ENCODE data around the gene CACNA1F. TPM values are rescaled to one million over a fixed set of nuclear protein-coding genes. Genes with fewer than 3 reads are reported as not detected.

The CACNA1F gene
- total and polyA plus RNA-seq, 9 of the 15 experiments (the other 6 are each of a cell fraction or from before 2014, with no cell fraction given), result under 0.01 to 0.41 (median 0.03) TPM; not detected in 3

DNA sequence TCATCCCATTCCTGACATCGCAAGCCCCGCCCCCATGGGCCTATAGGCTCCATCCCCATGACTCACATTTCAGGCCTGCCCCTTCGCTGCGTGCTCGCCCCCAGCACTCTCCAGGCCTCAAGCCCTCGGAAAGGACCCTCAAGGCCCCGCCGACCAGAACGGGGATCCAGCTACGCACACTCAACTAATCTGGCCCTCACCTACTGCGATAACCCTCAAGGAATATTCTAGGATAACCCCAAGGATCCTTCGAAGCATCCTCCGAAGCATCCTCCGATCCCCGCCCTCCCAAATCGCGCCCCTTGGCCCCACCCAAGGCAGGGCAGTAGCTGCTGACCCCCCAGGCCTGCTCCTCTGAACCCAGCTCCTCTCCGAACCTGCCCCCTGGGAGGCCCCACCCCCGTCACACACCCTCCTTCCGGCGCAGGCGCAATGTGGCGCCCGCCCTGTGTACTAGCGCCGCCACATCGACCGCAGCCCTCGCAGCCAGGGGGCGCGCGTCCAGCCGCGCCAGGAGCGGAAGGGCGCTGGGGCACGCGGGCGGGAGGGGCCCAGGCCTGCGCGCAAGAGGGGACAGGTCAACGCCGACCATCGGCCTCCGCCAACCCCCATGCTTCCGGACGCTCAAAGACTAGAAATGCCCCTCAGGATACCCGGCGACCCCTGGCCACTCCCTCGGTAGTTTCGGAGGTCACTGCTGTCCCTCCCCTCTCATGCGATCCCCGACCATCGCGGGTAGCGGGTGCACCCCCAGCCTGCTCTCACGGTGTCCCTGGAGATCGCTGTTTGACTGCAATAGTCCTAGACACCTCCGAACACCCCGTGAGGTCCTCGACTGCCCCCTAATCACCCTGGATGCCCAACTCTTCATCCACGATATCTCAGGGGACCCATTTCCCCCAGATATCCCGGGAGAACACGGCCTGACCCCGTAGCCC, 77.0 kb downstream of the CACNA1F start (continued):
- TF ChIP-seq, protein P1, sequence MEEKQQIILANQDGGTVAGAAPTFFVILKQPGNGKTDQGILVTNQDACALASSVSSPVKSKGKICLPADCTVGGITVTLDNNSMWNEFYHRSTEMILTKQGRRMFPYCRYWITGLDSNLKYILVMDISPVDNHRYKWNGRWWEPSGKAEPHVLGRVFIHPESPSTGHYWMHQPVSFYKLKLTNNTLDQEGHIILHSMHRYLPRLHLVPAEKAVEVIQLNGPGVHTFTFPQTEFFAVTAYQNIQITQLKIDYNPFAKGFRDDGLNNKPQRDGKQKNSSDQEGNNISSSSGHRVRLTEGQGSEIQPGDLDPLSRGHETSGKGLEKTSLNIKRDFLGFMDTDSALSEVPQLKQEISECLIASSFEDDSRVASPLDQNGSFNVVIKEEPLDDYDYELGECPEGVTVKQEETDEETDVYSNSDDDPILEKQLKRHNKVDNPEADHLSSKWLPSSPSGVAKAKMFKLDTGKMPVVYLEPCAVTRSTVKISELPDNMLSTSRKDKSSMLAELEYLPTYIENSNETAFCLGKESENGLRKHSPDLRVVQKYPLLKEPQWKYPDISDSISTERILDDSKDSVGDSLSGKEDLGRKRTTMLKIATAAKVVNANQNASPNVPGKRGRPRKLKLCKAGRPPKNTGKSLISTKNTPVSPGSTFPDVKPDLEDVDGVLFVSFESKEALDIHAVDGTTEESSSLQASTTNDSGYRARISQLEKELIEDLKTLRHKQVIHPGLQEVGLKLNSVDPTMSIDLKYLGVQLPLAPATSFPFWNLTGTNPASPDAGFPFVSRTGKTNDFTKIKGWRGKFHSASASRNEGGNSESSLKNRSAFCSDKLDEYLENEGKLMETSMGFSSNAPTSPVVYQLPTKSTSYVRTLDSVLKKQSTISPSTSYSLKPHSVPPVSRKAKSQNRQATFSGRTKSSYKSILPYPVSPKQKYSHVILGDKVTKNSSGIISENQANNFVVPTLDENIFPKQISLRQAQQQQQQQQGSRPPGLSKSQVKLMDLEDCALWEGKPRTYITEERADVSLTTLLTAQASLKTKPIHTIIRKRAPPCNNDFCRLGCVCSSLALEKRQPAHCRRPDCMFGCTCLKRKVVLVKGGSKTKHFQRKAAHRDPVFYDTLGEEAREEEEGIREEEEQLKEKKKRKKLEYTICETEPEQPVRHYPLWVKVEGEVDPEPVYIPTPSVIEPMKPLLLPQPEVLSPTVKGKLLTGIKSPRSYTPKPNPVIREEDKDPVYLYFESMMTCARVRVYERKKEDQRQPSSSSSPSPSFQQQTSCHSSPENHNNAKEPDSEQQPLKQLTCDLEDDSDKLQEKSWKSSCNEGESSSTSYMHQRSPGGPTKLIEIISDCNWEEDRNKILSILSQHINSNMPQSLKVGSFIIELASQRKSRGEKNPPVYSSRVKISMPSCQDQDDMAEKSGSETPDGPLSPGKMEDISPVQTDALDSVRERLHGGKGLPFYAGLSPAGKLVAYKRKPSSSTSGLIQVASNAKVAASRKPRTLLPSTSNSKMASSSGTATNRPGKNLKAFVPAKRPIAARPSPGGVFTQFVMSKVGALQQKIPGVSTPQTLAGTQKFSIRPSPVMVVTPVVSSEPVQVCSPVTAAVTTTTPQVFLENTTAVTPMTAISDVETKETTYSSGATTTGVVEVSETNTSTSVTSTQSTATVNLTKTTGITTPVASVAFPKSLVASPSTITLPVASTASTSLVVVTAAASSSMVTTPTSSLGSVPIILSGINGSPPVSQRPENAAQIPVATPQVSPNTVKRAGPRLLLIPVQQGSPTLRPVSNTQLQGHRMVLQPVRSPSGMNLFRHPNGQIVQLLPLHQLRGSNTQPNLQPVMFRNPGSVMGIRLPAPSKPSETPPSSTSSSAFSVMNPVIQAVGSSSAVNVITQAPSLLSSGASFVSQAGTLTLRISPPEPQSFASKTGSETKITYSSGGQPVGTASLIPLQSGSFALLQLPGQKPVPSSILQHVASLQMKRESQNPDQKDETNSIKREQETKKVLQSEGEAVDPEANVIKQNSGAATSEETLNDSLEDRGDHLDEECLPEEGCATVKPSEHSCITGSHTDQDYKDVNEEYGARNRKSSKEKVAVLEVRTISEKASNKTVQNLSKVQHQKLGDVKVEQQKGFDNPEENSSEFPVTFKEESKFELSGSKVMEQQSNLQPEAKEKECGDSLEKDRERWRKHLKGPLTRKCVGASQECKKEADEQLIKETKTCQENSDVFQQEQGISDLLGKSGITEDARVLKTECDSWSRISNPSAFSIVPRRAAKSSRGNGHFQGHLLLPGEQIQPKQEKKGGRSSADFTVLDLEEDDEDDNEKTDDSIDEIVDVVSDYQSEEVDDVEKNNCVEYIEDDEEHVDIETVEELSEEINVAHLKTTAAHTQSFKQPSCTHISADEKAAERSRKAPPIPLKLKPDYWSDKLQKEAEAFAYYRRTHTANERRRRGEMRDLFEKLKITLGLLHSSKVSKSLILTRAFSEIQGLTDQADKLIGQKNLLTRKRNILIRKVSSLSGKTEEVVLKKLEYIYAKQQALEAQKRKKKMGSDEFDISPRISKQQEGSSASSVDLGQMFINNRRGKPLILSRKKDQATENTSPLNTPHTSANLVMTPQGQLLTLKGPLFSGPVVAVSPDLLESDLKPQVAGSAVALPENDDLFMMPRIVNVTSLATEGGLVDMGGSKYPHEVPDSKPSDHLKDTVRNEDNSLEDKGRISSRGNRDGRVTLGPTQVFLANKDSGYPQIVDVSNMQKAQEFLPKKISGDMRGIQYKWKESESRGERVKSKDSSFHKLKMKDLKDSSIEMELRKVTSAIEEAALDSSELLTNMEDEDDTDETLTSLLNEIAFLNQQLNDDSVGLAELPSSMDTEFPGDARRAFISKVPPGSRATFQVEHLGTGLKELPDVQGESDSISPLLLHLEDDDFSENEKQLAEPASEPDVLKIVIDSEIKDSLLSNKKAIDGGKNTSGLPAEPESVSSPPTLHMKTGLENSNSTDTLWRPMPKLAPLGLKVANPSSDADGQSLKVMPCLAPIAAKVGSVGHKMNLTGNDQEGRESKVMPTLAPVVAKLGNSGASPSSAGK (IDR thresholded peaks at IDR 0.05), result peak; percentile 96
- TF ChIP-seq PHF8 (IDR thresholded peaks at IDR 0.05; ENCODE audit: borderline replicate concordance, low read length), result peak; percentile 50; the same call in 1 of the 2 replicates
- peak; percentile 72 for TF ChIP-seq ATF3 (IDR thresholded peaks at IDR 0.05)
- TF ChIP-seq ATF3 (CRISPR knock-in tag; conservative IDR thresholded peaks at IDR 0.05), result peak; percentile 70; the same call in 1 of the 2 replicates
- no peak for TF ChIP-seq ARNT (IDR thresholded peaks at IDR 0.05)
- peak; percentile 80 for TF ChIP-seq ZBTB7A (IDR thresholded peaks at IDR 0.05; ENCODE audit: borderline replicate concordance, control insufficient read depth, low read depth, low read length)
- peak; percentile 38; the same call in 1 of the 2 replicates for TF ChIP-seq ATF7 (IDR thresholded peaks at IDR 0.05)
- peak; percentile 30; the same call in 1 of the 2 replicates for TF ChIP-seq ZNF583 (CRISPR knock-in tag; IDR thresholded peaks at IDR 0.05)
- no peak for TF ChIP-seq TEAD4 (IDR thresholded peaks at IDR 0.05; ENCODE audit: low read length)
- TF ChIP-seq TEAD4 (CRISPR knock-in tag; IDR thresholded peaks at IDR 0.05; ENCODE audit: borderline replicate concordance), result peak; percentile 76; the same call in 1 of the 2 replicates
- peak; percentile 10 for TF ChIP-seq KDM5B (IDR thresholded peaks at IDR 0.05; ENCODE audit: insufficient replicate concordance, low read depth, low read length)
- TF ChIP-seq ZKSCAN1 (IDR thresholded peaks at IDR 0.05; ENCODE audit: low read depth, low read length), result peak; percentile 68
- TF ChIP-seq SRF (CRISPR knock-in tag; IDR thresholded peaks at IDR 0.05), result 0 out of 4 replicates have a peak, but pooled peaks of 1 of the 2 experiments have one; percentile 9
- peak; percentile 57 for TF ChIP-seq BHLHE40 (IDR thresholded peaks at IDR 0.05; ENCODE audit: low read length)
- TF ChIP-seq POLR2B (IDR thresholded peaks at IDR 0.05; ENCODE audit: low read depth, partially characterized antibody), result peak; percentile 71
